HG03175 (cell line): ENCODE measurements around the gene BABAM2.
"Not testable (repeated sequence)": the region's sequence is repeated elsewhere in the genome, so short reads cannot be mapped to it uniquely, and the experiment has no call there.

Source experiments
- ATAC-seq: cut with Tn5 transposase; IDR thresholded peaks from one replicate; pipeline ENCODE4 v1.9.1; 2021; ENCODE audit warnings: mild to moderate bottlenecking, moderate library complexity; ENCODE audit not compliant: unreplicated experiment

The BABAM2 gene

GRCh38 chr2:28101892-28102291 is 211.4 kb downstream of the BABAM2 start:
- no peak for ATAC-seq

GRCh38 chr2:28102455-28102874 is 211.9 kb downstream of the BABAM2 start:
- no peak for ATAC-seq

- ATAC-seq: no peak
Observed at GRCh38 chr2:28103611-28104010, 213.1 kb downstream of the BABAM2 start.

GRCh38 chr2:28108143-28108542 is 217.6 kb downstream of the BABAM2 start:
- no peak for ATAC-seq

GRCh38 chr2:28113771-28114170 is 223.2 kb downstream of the BABAM2 start:
- not testable (repeated sequence) for ATAC-seq

- no peak for ATAC-seq
Observed at GRCh38 chr2:28117104-28117596, 226.6 kb downstream of the BABAM2 start.

- ATAC-seq: no peak
Observed at GRCh38 chr2:28119631-28120030, 229.1 kb downstream of the BABAM2 start.

GRCh38 chr2:28128281-28128950 is 237.9 kb downstream of the BABAM2 start:
- no peak for ATAC-seq

GRCh38 chr2:28129955-28130695 is 239.6 kb downstream of the BABAM2 start:
- ATAC-seq: no peak

GRCh38 chr2:28133778-28134177 is 243.2 kb downstream of the BABAM2 start:
- no peak for ATAC-seq

- ATAC-seq: no peak
Observed at GRCh38 chr2:28134262-28134812, 243.8 kb downstream of the BABAM2 start.

GRCh38 chr2:28134857-28135256 is 244.3 kb downstream of the BABAM2 start:
- ATAC-seq: no peak

GRCh38 chr2:28135324-28135723 is 244.8 kb downstream of the BABAM2 start:
- no peak for ATAC-seq

GRCh38 chr2:28135799-28136198 is 245.3 kb downstream of the BABAM2 start:
- ATAC-seq: no peak

GRCh38 chr2:28136556-28136955 is 246.0 kb downstream of the BABAM2 start:
- no peak for ATAC-seq

GRCh38 chr2:28137221-28137620 is 246.7 kb downstream of the BABAM2 start:
- ATAC-seq: no peak

- ATAC-seq: no peak
Observed at GRCh38 chr2:28142386-28142785, 251.9 kb downstream of the BABAM2 start.

GRCh38 chr2:28148000-28148399 is 257.5 kb downstream of the BABAM2 start:
- ATAC-seq: no peak

- no peak for ATAC-seq
Observed at GRCh38 chr2:28148566-28148965, 258.0 kb downstream of the BABAM2 start.

- ATAC-seq: no peak
Observed at GRCh38 chr2:28150236-28150915, 259.8 kb downstream of the BABAM2 start.

GRCh38 chr2:28150994-28151393 is 260.5 kb downstream of the BABAM2 start:
- no peak for ATAC-seq
